NCI-H510A treated with DMSO at 0.1 percent for 48 hours (cell line): ENCODE results near the gene RBKS.
A peak's percentile ranks its signal among the peaks of the same experiment; 100 is the strongest.
"Not testable (repeated sequence)": the region's sequence is repeated elsewhere in the genome, so short reads cannot be mapped to it uniquely, and the experiment has no call there.

Experiments
- DNase-seq: peaks from one replicate; lab custom pipeline; 2025; lab: John Stamatoyannopoulos, UW

Gene RBKS

DNA sequence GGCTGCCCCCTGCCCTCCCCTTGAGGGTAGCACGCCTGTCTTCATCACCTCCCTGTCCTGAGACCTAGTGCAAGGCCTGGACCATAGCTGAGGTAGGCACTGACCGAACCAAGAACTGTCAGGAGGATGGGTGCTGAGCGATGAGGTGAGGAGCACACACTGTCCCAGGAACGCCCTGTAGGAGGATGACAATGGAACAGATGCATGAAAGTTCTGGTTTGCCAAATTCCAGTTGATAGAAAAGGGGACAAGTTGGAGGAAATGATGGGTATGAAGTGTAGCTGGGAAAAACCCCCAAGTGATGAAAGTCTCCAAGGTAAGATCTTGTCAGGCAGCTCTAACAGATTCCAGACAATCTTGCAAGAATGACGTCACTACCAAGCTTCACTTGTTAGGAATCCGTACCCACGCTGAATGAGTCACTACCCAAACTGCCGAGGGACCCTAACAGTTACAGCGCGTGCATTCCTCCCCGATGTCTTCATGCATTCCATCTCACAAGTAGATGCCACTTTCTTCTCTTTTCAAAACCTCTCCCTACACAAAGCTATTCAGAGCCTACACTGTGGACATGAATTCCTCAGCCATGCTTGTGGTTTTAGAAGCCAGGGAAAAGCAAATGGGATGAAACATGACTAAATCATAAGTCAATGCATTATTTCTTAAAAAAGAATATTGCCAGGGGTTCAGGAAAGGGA lies 91.1 kb downstream of the RBKS start:
- DNase-seq = no peak

DNA sequence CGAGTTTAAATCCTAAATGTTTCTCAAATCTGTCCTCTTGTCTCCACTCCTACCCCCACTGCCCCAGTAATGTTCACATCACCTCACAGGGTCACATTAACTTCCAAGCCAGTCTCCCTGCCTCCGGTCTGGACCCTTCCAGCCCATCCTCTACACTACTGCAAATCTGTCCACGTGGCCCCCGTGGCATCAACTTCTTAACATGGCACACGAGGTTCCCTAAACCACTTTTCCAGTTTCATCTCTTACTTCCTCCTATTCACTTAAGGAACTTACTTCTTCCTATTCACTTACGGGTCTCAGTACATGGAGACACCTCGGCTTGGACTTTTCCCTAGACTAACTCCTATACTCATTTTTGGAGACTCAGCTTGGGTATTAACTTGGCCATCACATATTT lies 91.7 kb downstream of the RBKS start:
- DNase-seq = no peak

DNA sequence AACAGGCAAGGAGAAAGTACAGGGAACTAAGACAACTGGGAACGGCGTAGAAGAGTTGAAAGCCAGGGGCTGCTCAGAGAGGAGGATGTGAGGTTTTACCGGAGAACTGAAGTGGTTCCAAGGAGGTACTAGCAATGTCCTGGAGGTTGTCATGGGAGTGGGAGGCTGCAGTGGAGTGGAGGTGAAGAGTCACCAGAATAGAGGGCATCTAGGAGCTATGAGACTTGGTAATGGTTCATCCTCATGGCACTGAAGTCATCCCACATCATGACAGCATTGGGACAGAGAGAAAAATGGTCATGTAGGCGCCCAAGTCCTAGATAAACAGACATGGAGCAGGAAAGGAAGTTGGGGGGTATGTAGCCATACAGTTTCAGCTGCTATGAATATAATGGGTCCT lies 92.3 kb downstream of the RBKS start:
- DNase-seq = no peak

DNA sequence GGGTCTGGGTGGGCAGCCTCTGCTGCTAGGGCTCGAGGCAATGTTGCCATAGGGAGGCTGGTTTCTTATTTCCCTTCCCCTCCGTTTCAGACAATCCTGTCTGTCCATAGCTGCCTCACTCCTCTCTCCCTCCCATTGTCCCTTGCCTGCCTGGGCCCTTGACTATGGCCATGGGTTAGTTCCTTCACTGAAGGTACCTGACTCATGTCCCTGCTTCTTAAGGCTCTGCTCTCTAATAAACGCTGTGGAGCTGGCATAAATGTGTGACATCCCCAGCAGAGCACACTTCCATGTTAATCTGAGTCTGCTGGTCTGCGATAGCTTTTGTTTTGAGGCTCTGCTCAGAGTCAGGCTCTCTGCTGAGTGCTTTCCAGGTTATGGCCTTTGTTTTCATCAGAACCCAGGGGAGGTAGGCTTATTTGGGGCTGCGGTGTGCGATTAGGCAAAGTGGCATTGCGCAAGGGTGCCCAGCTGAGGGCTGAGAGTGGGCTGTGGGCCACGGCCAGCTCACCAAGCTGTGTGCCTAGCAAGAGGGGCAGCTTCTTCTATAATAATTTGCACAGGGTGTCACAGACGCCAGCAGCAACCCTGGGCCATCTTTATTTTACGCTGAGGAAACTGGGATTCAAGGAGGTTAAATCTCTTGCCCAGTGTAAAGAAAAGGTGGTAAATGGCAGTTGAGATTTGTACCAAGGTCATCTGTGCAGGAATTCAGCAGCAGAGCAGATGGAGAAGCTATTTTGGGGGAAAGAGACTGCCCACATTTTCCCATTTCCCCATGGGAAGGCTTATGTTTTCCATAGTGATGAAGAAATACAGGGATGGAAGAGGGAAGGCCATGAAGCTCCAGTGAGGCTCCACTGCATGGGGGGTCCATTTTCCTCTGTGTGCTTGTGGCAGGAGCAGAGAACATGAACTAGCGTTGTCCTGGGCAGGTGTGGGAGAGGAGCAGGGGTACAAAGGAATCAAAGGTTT lies 93.1 kb downstream of the RBKS start:
- no peak for DNase-seq

DNA sequence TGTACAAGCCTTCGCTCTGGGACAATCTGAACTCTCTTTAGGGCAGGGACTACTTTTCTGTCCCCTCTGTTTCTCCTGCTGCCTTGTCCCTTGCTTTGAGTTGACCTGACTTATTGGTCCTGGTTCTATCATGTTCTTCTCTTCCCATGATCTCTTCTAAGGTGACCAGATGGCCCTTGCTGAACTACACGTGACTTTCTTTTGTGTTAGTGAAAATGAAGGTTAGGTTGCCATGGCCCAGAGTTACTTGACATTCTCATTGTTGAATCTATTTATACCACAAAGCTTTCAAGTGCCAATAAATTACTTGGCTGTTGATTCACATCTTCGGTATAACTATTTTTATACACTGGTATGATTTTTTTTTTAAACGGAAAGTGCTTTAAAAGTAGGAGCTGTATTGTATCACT lies 94.3 kb downstream of the RBKS start:
- DNase-seq = no peak

DNA sequence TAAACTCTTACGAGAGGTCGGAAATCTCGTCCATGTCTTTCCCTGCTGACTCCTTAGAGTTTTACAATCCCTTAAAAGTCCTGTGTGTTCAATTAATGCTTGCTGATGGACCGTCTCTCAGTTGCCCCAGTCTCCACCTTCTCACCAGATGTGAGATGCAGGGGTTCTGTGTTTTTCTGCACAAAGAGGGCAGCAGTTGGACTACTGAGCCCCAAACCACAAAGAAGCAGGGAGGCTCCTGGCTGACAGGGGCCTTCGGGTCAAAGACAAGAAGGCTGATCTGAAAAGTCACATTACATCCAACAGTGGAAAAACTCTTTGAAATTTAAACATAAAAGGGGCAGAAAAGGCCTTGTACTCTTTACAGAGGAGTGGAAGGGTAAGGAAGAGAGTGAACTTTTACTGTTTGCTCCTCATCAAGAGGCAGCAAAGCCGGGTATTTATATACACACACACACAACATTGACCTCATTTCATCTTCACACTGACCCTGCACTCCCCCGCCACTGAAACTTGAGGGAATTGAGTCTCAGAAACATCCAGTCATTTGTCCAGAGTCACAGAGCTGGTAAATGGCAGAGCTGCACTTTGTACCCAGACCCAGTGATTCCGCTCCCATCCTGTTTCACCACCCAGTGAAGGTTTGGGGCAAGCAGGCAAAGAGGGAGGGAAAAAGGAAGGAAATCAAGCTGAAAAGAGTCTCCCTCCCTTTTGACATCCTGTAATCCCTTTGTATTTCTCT lies 94.9 kb downstream of the RBKS start:
- no peak for DNase-seq

DNA sequence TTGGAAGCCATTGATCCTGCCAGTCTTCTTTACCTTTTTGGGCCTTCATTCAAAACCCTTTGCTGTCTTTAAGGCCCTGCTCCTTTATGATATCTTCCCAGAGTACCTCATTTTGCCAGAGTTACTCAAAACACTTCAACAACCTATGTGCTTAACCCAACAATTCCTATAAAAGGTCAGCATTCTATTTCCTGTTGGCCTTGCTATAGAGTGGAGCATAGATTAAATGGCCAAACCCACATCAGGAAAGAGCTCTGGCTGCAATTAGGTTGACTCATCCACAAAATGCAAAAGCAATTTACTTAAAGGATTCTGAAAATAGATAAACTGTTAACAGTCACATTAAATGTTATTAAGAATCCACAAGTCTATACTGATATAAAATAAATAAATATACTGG lies 97.4 kb downstream of the RBKS start:
- DNase-seq = no peak

DNA sequence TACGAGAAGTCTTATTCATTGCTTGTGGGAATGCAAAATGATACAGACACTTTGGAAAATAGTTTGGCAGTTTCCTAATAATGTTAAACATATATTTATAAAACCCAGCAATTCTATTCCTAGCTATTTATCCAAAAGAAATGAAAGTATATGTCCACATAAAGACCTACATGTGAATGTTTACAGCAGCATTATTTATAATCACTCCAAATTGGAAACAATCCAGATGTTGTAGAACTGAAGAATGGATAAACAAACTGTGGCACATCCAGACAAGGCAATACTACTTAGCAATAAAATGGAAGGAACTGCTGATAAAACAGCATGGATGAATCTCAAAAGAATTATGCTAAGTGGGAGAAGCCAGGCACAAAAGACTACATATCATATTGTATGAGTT lies 99.4 kb downstream of the RBKS start:
- no peak for DNase-seq

DNA sequence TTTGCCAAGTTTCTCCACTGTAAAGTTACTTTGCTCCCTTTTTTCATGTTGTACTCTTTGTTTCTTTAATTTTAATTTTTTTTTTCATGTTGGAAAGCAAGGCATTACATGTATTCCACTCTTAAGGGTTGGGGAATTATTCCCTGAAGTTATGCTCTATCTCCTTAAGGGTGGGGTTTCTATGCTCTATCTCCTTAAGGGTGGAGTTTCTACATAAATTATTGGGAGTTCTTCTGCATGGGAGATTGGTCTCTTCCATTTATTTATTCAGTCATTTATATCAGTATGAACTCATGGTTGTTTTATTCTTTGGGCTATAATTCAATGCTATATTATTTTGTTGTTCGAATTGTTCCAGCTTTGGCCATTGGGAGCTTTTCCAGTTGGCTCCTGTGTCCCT lies 107.5 kb downstream of the RBKS start:
- no peak for DNase-seq

DNA sequence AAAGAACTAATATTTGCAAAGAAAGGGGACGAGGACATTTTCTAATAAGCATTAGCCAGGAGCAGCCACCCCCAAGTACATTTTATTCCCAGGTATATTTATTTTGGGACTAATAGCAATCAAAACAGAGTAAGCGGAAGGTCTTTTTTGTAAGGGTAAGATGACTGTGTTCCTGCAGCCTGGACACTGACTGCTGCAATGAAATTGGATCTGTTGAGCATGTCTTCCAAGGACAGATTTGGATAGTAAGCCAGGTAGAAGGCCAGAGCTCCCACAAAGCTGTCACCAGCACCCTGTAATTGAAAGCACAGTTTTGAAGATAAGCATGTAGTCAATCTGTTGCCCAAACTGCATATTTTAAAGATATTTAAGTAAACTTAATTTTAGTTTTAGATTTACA lies 108.7 kb downstream of the RBKS start:
- DNase-seq = no peak

DNA sequence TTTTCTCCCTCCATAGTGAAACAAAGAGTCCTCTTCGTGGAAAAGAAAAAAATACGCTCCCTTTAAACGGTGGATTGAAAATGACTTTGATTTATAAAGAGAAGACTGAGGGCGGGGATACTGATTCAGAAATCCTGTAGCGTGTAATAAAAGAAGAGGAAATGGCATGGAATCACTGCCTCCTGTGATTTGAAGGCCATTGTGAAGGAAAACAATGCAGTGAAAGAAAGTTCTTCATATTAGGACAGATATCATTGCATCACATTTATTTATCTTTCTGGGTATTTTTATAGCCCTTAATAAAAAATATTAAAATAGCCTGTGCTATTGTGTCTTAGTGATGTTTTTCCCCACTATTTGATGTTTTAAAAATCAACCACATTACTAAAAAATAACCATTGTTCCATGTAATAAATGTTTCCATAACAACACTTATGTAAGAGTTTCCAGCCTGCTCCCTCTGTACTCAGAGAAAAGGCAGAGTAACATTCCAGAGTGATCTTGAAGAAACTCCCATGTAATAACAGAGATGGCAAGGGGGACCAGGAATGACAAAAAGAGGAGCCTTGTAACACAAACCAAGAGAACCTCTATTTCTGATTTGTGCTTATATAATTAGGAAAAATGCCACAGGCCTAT lies 110.7 kb downstream of the RBKS start:
- DNase-seq = no peak

DNA sequence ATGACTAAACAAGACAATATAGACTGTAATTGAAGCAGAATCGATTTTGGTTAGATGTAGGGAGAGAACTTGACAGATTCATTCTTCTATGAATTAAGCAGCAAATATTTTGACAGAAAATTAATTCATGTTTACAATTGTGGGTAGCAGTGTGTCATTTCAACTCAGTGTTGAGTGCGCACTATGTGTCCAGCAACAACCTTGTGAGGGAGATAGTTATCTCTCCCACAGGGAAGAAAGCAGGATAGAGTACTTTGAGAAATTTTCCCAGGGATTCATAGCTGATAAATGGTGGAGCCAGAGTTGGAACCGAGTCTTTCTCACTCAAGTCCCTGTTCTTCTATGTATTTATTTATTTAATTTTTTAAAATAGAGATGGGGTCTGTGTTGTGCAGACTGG lies 113.5 kb downstream of the RBKS start:
- DNase-seq = no peak

DNA sequence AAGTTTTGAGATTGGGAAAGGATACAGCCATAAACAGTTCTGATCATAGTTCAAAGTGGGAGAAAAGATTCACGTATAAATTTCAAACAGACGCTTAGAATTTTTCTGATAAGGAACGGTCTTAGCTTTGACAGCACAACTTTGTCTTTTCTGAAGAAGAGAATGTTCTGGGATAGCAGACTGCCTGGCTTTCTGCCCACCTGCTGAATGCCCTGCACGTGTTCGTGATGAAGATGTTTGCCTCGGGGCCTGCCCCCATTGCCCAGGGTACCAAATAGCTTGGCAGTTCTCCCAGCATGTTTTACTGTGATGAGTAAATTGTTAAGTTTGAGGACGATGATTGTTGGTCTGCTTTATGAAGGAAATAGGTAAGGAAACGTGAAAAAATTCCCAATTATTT lies 114.1 kb downstream of the RBKS start:
- no peak for DNase-seq

DNA sequence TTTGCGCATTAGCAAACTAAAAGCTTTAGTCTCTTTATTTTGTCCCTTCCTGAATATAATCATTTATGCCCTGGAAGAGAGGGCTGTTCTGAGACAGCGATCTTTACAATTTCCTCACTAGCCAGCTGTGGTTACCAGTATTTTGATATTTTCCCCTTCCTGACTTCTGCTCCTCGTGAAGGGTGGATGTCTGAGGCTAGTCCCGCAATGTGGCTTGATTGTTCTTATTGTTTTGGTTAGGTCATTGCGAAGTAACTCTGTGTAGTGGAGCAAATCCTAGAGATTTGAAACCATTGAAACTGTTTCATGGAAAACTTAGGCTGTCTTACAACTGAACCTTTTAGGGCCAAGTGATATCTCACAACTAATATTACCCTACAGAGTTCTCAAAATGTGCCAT lies 116.2 kb downstream of the RBKS start:
- DNase-seq = no peak

DNA sequence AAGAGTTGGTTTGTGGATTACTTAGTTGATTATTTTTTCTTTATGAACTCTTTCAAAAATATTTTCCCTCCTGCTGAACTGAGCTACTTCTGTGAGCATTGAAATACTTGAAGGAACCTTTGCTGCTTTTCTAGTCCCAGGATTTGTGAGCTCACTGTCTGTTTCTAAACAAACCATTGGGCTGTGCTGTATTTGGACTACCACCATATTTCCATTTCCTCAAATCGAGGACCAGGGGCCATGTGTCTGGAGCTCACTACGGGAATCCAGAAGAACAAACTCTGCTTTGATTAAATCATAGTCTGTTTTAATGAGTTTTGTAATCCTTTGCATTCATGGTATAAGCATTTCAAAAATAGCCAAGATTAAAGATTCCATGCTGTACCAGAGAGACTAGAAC lies 117.4 kb downstream of the RBKS start:
- DNase-seq = no peak

DNA sequence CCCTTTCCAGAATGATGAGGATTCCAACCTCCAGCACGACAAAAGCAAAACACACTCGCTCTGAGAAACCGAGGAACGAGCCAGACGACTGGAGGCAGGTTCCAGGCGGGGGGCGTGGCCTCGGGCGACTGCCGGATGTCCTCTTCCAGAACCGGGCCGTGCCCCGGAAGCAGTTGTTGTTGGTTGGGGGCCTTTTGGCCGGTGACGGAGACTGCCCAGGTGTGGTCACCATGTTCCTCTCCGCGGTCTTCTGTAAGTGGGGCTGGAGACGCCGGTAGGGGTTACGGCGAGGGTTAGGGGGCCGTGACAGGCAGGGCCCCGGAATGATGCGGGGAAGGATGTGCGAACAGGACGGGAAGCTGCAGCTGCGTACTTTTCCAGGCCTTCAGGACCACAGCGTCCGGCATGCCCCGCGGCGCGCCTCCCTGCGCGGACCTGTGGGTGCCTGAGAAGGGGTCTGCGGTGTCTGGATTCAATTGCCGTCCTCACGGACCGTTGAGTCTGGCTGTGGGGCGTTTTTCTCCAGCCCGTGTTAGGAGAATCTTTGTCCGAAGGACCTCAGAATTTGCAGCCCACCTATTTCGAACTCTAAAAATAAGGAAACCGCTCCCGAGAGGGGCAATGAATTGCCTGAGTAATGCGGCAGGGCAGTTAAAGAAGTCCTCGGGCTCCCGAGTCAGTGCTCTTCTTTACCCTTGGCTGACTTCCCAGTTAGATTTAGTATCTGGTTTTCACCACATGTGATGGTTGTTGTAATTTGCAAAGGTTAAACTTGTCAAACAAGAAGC lies 118.4 kb downstream of the RBKS start, which contains the start of gene MRPL33:
MRPL33 (plus strand) TSS at position 172 of the 788 bp plus-strand sequence; CDS start at position 231, 59 bp downstream.
- peak; percentile 86 for DNase-seq

DNA sequence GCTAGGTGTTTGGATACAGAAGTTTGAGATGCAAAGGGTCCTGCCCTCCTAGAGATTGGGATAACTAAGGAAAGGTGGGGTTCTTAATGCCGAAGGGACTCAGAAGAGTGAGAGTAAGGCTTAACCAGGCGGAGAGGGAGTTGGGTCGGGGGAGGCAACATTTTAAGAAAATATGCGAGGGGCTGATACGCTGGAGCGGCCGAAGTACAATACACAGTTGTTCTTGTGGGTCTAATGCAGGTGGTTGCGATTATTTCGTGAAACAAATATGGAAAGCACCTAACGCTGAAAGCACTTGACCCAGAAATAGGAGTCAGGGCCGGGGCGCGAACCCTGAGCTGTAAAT lies 119.0 kb downstream of the RBKS start:
- no peak for DNase-seq

DNA sequence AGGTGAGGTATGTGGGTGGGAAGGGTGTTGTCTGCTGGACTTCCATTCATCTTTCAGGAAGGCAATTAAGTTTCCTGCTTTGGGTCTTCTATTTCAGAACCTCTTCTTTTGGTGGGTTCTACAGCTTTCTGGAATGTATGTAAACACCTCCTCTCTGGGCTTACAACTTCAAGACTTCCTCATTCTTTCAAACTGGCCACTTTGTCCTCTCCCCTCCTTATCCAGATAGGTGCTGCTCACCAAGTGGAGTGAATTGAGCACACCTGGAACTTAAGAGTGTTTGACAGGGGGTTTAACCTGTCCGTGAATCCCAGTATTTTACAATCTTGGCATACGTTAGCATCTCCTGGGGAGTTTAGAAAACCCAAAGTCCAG lies 123.9 kb downstream of the RBKS start:
- DNase-seq = no peak

DNA sequence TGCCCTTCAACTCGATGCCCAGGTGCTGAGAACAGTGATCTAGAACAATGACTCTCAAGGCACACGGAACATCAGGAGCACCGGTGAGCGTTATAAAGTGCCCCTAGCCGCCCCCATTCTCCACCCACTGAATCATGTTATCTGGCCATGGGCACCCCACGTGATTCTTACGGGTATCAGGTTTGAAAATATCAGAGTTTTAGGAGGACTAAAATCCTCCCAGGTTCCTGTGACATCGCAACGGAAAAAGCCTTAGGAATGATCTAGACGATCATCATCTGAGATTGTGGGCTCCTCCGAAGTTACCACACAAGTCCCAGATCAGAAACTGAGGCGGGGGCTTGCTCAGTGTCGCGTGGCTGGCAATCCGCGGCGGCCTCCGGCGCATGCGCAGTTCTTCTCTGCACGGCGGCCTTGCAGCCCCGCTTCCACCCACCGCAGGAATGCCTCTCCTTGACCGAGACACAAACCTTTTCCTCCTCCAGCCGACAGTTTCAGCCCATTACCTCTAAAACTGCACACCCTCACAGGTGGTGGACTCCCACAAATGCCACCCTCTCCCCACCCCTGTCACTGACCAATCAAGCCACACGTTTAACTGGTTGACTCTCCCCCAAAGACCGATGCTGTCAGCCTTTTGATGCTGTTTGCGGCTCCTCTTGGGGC lies 124.4 kb downstream of the RBKS start:
- DNase-seq = no peak

DNA sequence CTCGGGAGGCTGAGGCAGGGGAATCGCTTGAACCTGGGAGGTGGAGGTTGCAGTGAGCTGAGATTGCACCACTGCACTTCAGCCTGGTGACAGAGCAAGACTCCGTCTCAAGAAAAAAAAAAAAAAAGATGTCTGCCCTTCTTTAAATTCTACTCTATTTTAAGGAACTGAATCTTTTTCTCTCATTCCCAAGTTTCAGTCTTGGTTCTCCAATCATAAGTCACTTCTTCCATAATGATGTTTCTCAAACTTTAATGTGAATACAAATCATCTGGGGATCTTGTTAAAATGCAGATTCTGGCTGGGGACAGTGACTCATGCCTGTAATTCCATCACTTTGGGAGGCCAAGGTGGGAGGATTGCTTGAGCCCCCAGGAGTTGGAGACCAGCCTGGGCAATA lies 125.7 kb downstream of the RBKS start:
- not testable (repeated sequence) for DNase-seq

DNA sequence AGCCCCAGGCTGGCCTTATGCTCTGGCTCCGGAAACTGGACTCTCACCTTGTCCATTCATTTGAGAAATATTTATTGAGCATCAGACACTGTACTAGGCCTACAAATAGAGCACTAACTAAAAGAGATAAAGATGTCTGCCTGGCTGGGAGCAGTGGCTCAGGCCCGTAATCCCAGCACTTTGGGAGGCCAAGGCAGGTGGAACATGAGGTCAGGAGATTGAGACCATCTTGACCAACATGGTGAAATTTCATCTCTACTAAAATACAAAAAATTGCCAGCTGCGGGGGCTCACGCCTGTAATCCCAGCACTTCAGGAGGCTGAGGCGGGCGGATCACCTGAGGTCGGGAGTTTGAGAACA lies 126.3 kb downstream of the RBKS start:
- no peak for DNase-seq
